AG04450 (cell line): Measurements from ENCODE around the gene CCDC188. TPM values are rescaled to one million over a fixed set of nuclear protein-coding genes. Genes with fewer than 3 reads are reported as not detected.
A peak's percentile ranks its signal among the peaks of the same experiment; 100 is the strongest.

Experiments
- CTCF ChIA-PET: fragments of 300-600, 350-600 bp; formaldehyde crosslinking; extraction: SDS; loops from one replicate; lab custom pipeline; 2022; ENCODE audit warnings: antibody characterized with exemption, inconsistent platforms; lab: Charles Lee
- POLR2A ChIA-PET: fragments of 350-600 bp; formaldehyde crosslinking; extraction: SDS; loops from one replicate; lab custom pipeline; 2021; ENCODE audit warnings: antibody characterized with exemption, inconsistent platforms; lab: Yijun Ruan, JAX
- DNase-seq: peaks from one replicate; pipeline ENCODE4 v3.0.0-alpha.2; 2011; ENCODE audit warnings: low read depth, low spot score
- H3K27ac ChIP-seq: one replicate; pipeline ENCODE4 v1.5.1; 2012; ENCODE audit warnings: low read depth, low read length, control low read depth
- H3K27me3 ChIP-seq: one replicate; pipeline ENCODE4 v1.6.0; 2012; ENCODE audit warnings: low read length; ENCODE audit not compliant: control insufficient read depth, insufficient read depth
- H3K4me3 ChIP-seq: 2 replicates; pipeline ENCODE4 v1.5.1; 2011; ENCODE audit warnings: mild to moderate bottlenecking, low read depth, low read length, control low read depth
- H3K9me3 ChIP-seq: 2 replicates; pipeline ENCODE4 v1.5.1; 2012; ENCODE audit warnings: low read length; ENCODE audit not compliant: control insufficient read depth, insufficient read depth
- CTCF ChIP-seq: IDR thresholded peaks from 2 replicates; pipeline ENCODE4 v1.5.1; 2011; ENCODE audit warnings: low read depth, low read length, control low read depth, inconsistent platforms
- polyA plus RNA-seq: library from polyadenylated mRNA; depleted of rRNA; stranded (reverse); fragments of >200 nt; gene quantifications from 2 replicates; pipeline ENCODE4 v1.2.3, GENCODE V29; 2011

Gene CCDC188
- polyA plus RNA-seq, 1 experiment, result not detected

DNA sequence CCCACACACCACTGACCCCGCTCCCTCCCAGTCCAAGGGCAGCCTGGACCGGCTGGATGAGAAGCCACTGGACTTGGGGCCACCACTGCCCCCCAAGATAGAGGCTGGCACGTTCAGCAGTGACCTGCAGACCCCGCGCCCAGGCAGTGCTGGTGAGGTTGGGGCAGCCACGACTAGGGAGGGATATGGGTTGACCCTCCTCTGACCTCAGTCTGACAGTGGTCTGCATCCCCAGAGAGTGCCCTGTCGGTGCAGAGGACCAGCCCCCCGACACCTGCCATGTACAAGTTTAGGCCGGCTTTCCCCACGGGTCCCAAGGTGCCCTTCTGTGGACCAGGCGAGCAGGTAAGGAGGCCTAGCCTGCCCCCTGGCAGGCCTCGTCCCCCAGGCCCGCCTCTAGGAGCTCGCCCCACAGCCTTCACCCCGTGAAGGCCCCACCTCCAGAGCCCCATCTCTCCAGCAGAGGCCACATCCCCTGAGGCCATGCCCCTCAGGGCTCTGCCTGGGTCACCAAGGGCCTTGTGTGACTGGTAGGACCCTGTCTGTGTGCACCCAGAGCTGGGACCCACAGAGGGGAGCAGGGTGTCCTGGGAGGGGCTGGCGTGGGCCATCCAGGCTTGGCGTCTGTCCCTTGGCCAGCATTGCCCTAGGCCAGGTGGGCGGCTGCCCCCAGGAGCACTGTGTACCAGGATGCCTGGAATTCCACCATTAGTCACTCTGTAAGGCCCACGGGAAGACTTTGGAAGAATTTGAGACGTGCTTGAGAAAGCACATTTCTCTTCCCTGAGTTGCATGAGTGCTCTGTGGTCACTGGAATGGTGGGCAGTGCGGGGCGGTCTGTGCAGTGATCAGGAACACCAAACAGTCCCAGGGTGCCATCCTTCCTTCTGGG lies 9.4 kb downstream of the CCDC188 start:
- Histone ChIP-seq H3K27ac (peak overlapping the region; percentile 95), H3K9me3 (no peaks in the 10 kb centered on the region; the same call in 1 of the 2 replicates), H3K4me3 (no peak overlapping the region), H3K27me3 (no peaks in the 10 kb centered on the region)
- CTCF ChIA-PET, result no interaction called here
- peak; percentile 50 for DNase-seq
- no peak for TF ChIP-seq CTCF
- POLR2A ChIA-PET, result no interaction called here

- no peak overlapping the region for H3K4me3 ChIP-seq
- ChIA-PET POLR2A (no interaction called here), CTCF (no interaction called here)
Observed at GRCh38 chr22:20140521-20140964, 10.3 kb downstream of the CCDC188 start.

DNA sequence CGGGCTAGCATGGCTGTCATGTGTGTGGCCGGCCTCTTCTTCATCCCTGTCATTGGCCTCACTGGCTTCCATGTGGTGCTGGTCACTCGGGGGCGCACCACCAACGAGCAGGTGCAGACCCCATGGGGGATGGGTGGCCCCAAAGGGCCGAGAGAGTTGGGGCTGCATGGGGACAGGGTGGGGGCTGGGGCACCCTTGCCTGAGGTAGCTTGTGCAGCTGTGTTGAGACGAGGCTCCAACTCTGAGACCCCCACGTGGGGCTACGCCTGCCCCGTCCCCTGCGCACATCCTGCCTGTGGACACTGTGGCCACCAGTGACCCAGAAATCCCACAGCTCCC lies 10.8 kb downstream of the CCDC188 start:
- CTCF ChIA-PET, result no interaction called here
- POLR2A ChIA-PET, result no interaction called here
- no peak for TF ChIP-seq CTCF
- Histone ChIP-seq H3K9me3 (no peaks in the 10 kb centered on the region; the same call in 1 of the 2 replicates), H3K4me3 (no peak overlapping the region), H3K27me3 (no peaks in the 10 kb centered on the region), H3K27ac (no peak overlapping the region)
- DNase-seq, result no peak

More at GRCh38 chr22:20140521-20140964, 10.3 kb downstream of the CCDC188 start:
- DNase-seq, result no peak
- no peaks in the 10 kb centered on the region; the same call in 1 of the 2 replicates for H3K9me3 ChIP-seq
- H3K27ac ChIP-seq, result no peak overlapping the region
- no peak for TF ChIP-seq CTCF
- no peaks in the 10 kb centered on the region for H3K27me3 ChIP-seq

DNA sequence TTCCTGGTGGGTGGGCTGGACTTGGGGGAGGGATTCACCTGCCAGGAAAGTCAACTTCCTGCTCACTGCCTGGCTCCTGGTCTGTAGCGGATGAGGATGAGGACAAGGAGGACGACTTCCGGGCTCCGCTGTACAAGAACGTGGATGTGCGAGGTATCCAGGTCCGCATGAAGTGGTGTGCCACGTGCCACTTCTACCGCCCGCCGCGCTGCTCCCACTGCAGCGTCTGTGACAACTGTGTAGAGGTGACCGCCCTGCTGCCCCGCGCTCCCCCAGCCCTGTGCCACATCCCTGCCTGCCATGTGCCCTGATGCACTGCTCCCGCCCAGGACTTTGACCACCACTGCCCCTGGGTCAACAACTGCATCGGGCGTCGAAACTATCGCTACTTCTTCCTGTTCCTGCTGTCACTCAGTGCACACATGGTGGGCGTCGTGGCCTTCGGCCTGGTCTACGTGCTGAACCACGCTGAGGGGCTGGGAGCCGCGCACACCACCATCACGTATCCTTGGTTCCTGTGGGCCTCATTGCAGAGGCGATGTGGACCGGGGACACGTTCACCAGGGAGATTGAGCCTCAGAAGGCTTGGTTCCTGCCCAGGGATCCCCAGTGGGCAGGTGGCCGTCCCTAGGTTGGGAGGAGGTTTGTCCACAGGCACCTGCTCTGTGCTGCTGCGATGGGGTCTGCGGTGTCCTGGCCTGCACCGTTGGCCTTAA lies 11.3 kb downstream of the CCDC188 start:
- TF ChIP-seq CTCF, result no peak
- no peaks in the 10 kb centered on the region for H3K27me3 ChIP-seq
- H3K4me3 ChIP-seq, result no peak overlapping the region
- no peak overlapping the region for H3K27ac ChIP-seq
- no peak for DNase-seq
- ChIA-PET POLR2A (no interaction called here), CTCF (no interaction called here)
- H3K9me3 ChIP-seq, result no peaks in the 10 kb centered on the region; the same call in 1 of the 2 replicates

- Histone ChIP-seq H3K4me3 (no peak overlapping the region), H3K9me3 (no peaks in the 10 kb centered on the region; the same call in 1 of the 2 replicates), H3K27ac (no peak overlapping the region), H3K27me3 (no peaks in the 10 kb centered on the region)
- DNase-seq, result no peak
- TF ChIP-seq CTCF, result no peak
- CTCF ChIA-PET, result no interaction called here
- POLR2A ChIA-PET, result no interaction called here
Observed at GRCh38 chr22:20138868-20139267, 12.0 kb downstream of the CCDC188 start.
